ENCODE measurements around the gene EPG5. TPM values are rescaled to one million over a fixed set of nuclear protein-coding genes. Genes with fewer than 3 reads are reported as not detected.

EPG5 gene
- total RNA-seq, 6 donors from 2014 or later: 28.6 to 109 (median 39.6) TPM

DNA sequence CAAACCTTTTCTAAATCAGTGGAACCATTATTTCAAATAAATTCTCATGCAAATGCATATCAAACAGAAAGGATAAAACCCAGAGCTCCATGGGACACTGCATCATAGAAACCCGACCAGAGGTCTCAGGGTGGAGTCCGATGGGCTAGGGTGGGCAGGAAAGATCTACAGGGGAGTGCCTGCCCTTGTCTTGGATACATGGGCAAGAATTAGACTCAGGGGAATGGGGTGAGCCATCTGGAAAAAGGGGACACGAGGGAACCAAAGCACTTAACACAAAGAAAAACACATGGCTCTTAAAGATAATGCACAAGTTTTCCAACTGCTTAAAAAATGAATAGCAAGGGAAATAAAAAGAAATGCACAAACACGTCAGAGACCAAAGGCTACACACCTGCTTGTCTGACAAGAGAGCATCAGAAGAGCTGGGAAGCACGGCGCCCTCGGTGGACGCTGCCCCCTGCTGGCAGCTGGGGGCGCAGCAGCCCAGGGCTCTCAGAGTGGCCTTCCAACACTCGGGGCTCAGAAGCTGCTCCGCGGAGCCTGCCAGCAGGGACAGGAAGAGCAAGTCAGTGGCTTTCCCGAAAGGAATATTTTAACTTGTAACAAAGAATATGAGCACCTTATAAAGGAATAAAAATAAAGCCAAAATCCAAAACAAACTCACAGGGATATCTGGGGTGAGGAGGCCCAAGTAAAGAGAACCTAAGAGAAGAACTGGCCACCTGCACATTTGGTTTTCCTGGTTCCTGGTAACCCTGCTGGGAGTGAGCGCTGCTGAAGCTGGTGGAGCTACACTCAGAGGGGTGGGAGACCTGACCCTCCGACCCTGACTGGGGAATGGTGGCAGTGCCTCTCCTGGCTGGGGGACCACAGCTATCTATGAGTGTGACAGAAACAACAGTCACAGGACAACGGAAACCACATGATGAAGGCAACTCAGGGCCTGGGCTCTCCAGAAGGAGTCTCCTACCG is 87.2 kb downstream of the EPG5 start:
- peak; percentile 90 to 99 (median 93) for TF ChIP-seq CTCF (IDR thresholded peaks at IDR 0.05)
- TF ChIP-seq EP300 (IDR thresholded peaks at IDR 0.05): no peak
- TF ChIP-seq POLR2A (IDR thresholded peaks at IDR 0.05): no peak
- TF ChIP-seq POLR2AphosphoS5 (IDR thresholded peaks at IDR 0.05): no peak
- ATAC-seq (ENCODE audit: low FRiP score in 2 of 2) (peak; percentile 86 to 94), DNase-seq (peak; percentile 69 to 94)
- no peak overlapping the region for H3K4me3 ChIP-seq
- H3K9me3 ChIP-seq: no peaks in the 10 kb centered on the region
- H3K36me3 ChIP-seq: peaks cover 15 to 82% (median 47%) of the 10 kb centered on the region in 4 donors
- WGBS, 2 donors: 36 to 44% methylated on average over 16 to 17 of the region's 17 CpGs
- H3K27ac ChIP-seq: peak overlapping the region in 1 of 4 donors; percentile 7
- no peaks in the 10 kb centered on the region for H3K27me3 ChIP-seq
- H3K4me1 ChIP-seq: peaks cover 0 to 6% (median 2%) of the 10 kb centered on the region in 4 donors

DNA sequence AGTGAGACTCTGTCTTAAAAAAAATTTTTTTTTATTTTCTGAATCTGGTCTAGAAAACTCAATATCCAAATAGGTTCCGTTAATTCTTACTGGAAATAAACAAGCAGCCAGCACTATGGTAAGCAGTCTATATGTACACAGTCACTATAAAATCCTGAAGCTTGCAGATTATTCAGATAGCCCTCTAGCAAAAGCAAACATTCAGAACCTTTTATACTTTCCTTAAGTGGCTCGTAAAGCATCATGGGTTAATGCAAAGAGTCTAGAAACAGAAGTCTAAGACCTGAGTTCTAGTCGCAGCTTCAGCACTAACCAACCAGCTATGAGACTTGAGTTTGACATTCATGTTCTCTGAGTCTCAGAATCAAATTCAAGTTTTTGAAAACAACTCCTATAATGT is 89.7 kb downstream of the EPG5 start:
- TF ChIP-seq EP300 (IDR thresholded peaks at IDR 0.05) (no peak), CTCF (IDR thresholded peaks at IDR 0.05) (no peak), POLR2AphosphoS5 (IDR thresholded peaks at IDR 0.05) (no peak), POLR2A (IDR thresholded peaks at IDR 0.05) (no peak)
- ATAC-seq (ENCODE audit: low FRiP score in 2 of 2) (no peak), DNase-seq (no peak)
- Histone ChIP-seq H3K4me3 (no peak overlapping the region), H3K9me3 (no peaks in the 10 kb centered on the region), H3K27ac (no peak overlapping the region), H3K36me3 (peaks cover 10 to 79% (median 35%) of the 10 kb centered on the region in 4 donors), H3K27me3 (no peaks in the 10 kb centered on the region), H3K4me1 (peaks cover 0 to 6% (median 2%) of the 10 kb centered on the region in 4 donors)
- WGBS, 2 donors: 88 to 92% methylated on average over 3 of the region's 3 CpGs

- no peak for DNase-seq
- no peak overlapping the region for H3K4me3 ChIP-seq
- peaks cover 10 to 77% (median 30%) of the 10 kb centered on the region in 4 donors for H3K36me3 ChIP-seq
- TF ChIP-seq POLR2A (IDR thresholded peaks at IDR 0.05) (no peak), CTCF (IDR thresholded peaks at IDR 0.05) (no peak), EP300 (IDR thresholded peaks at IDR 0.05) (no peak), POLR2AphosphoS5 (IDR thresholded peaks at IDR 0.05) (no peak)
- WGBS, 2 donors: 94 to 98% methylated on average over 3 of the region's 3 CpGs
- H3K9me3 ChIP-seq: no peaks in the 10 kb centered on the region
- peaks cover 0 to 6% (median 2%) of the 10 kb centered on the region in 4 donors for H3K4me1 ChIP-seq
- no peak overlapping the region for H3K27ac ChIP-seq
- H3K27me3 ChIP-seq: no peaks in the 10 kb centered on the region
- no peak for ATAC-seq (ENCODE audit: low FRiP score in 2 of 2)
Measured at GRCh38 chr18:45876161-45876560, 91.0 kb downstream of the EPG5 start.

- Histone ChIP-seq H3K36me3 (peaks cover 17 to 86% (median 36%) of the 10 kb centered on the region in 4 donors), H3K9me3 (no peaks in the 10 kb centered on the region), H3K27ac (no peak overlapping the region), H3K4me3 (no peak overlapping the region), H3K4me1 (no peaks in the 10 kb centered on the region), H3K27me3 (no peaks in the 10 kb centered on the region)
- TF ChIP-seq POLR2AphosphoS5 (IDR thresholded peaks at IDR 0.05): no peak
- no peak for TF ChIP-seq POLR2A (IDR thresholded peaks at IDR 0.05)
- no peak for TF ChIP-seq EP300 (IDR thresholded peaks at IDR 0.05)
- no peak for TF ChIP-seq CTCF (IDR thresholded peaks at IDR 0.05)
- no peak for ATAC-seq (ENCODE audit: low FRiP score in 2 of 2)
- 84 to 90% methylated on average over 5 of the region's 5 CpGs for WGBS, 2 donors
- no peak for DNase-seq
Measured at GRCh38 chr18:45874491-45875184, 92.5 kb downstream of the EPG5 start.

Measured in upper lobe of left lung (tissue), 6 donors.